ENCODE data around the gene HOXC9.

- TF ChIP-seq JUND (IDR thresholded peaks at IDR 0.05) = no peak
- TF ChIP-seq FOXJ3 (CRISPR knock-in tag; IDR thresholded peaks at IDR 0.05) = no peak
Measured at GRCh38 chr12:53994264-53995001, 5.5 kb upstream of the HOXC9 start.

Measured in SK-N-SH (cell line).